GM10847 (cell line): ENCODE data around the gene PHLDB3.

Experiments
- POLR2A ChIP-seq: IDR thresholded peaks from 2 replicates; pipeline ENCODE4 v1.6.1; 2011; ENCODE audit not compliant: insufficient read length; ENCODE audit errors: extremely low read depth

The PHLDB3 gene

GRCh38 chr19:43485951-43486350 lies 18.6 kb downstream of the PHLDB3 start:
- TF ChIP-seq POLR2A: no peak

GRCh38 chr19:43483281-43483680 lies 21.3 kb downstream of the PHLDB3 start:
- TF ChIP-seq POLR2A: no peak

- TF ChIP-seq POLR2A: no peak
These were observed 22.4 kb downstream of the PHLDB3 start for GRCh38 chr19:43482193-43482592.

- no peak for TF ChIP-seq POLR2A
These were observed 22.8 kb downstream of the PHLDB3 start for GRCh38 chr19:43481701-43482100.

GRCh38 chr19:43480574-43480973 lies 24.0 kb downstream of the PHLDB3 start:
- no peak for TF ChIP-seq POLR2A

- TF ChIP-seq POLR2A: no peak
These were observed 24.5 kb downstream of the PHLDB3 start for GRCh38 chr19:43479961-43480561.

- no peak for TF ChIP-seq POLR2A
These were observed 25.3 kb downstream of the PHLDB3 start for GRCh38 chr19:43479226-43479625.

GRCh38 chr19:43478323-43478722 lies 26.2 kb downstream of the PHLDB3 start:
- no peak for TF ChIP-seq POLR2A

- no peak for TF ChIP-seq POLR2A
These were observed 27.9 kb downstream of the PHLDB3 start for GRCh38 chr19:43476606-43477005.

GRCh38 chr19:43474986-43475705 lies 29.4 kb downstream of the PHLDB3 start:
- no peak for TF ChIP-seq POLR2A

GRCh38 chr19:43474487-43474886 lies 30.1 kb downstream of the PHLDB3 start:
- no peak for TF ChIP-seq POLR2A

- TF ChIP-seq POLR2A: no peak
These were observed 33.5 kb downstream of the PHLDB3 start for GRCh38 chr19:43471091-43471490.

GRCh38 chr19:43470288-43470687 lies 34.3 kb downstream of the PHLDB3 start:
- TF ChIP-seq POLR2A: no peak

- TF ChIP-seq POLR2A: no peak
These were observed 35.4 kb downstream of the PHLDB3 start for GRCh38 chr19:43469160-43469480.

- TF ChIP-seq POLR2A: no peak
These were observed 36.0 kb downstream of the PHLDB3 start for GRCh38 chr19:43468354-43469159.

GRCh38 chr19:43467730-43468129 lies 36.8 kb downstream of the PHLDB3 start:
- TF ChIP-seq POLR2A: no peak
